WI38 (cell line): ENCODE measurements around the gene SIAH1.

Source experiments
- H3K4me3 ChIP-seq: 2 replicates; pipeline ENCODE4 v1.5.1; 2011; ENCODE audit warnings: low read depth, mild to moderate bottlenecking, control low read depth, low read length
- CTCF ChIP-seq: IDR thresholded peaks from 2 replicates; pipeline ENCODE4 v1.5.1; 2012; ENCODE audit warnings: low read depth, mild to moderate bottlenecking, control low read depth, low read length

Gene SIAH1

GRCh38 chr16:48310908-48311641, 74.1 kb downstream of the SIAH1 start:
- H3K4me3 ChIP-seq = no peak overlapping the region
- TF ChIP-seq CTCF = no peak
